ENCODE results near the gene TBC1D22A.

DNA sequence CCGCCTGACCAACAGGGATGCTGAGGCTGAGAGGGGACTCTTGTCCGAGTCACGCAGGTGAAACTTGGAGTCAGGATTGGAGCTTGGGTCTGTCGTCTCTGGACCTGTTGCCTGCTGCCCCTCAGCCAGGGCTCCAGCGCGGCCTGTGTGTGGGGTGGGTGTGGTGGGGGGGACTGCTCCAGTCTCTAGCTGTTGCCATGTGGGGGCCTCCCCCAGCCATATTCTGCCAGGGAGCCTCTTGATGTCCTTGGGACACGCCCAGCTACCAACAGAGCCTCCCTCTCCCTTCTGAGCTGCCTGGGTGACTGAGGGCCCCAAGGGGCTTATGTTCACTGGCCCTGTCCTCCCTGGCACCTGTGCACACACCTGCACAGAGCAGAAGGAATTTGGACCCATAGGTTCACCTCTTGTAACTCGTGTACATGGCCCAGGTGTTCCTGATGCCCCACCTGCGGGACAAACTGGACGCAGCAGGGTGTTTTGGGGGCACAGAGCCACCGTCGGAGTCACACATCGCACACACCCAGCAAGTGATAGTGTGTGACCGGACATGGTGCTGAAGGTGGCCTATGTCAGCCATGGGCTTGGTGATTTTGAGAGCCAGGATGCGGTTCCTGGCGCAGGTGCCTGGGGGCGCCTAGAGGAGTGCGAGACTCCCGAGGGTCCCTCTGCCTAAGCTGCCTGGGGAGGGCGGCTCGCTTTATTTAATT, 252.3 kb downstream of the TBC1D22A start:
- TF ChIP-seq, protein P1, sequence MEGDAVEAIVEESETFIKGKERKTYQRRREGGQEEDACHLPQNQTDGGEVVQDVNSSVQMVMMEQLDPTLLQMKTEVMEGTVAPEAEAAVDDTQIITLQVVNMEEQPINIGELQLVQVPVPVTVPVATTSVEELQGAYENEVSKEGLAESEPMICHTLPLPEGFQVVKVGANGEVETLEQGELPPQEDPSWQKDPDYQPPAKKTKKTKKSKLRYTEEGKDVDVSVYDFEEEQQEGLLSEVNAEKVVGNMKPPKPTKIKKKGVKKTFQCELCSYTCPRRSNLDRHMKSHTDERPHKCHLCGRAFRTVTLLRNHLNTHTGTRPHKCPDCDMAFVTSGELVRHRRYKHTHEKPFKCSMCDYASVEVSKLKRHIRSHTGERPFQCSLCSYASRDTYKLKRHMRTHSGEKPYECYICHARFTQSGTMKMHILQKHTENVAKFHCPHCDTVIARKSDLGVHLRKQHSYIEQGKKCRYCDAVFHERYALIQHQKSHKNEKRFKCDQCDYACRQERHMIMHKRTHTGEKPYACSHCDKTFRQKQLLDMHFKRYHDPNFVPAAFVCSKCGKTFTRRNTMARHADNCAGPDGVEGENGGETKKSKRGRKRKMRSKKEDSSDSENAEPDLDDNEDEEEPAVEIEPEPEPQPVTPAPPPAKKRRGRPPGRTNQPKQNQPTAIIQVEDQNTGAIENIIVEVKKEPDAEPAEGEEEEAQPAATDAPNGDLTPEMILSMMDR (IDR thresholded peaks at IDR 0.05) = no peak
- no peak for TF ChIP-seq POLR2A (IDR thresholded peaks at IDR 0.05)

Measured in Peyer's patch (tissue), 4 donors.